Activated T-cell treated with anti-CD3 and anti-CD28 coated beads for 4 hours (primary cell): Measurements from ENCODE around the gene HUWE1.

Source experiments
- DNase-seq: peaks from one replicate; pipeline ENCODE4 v3.0.0-alpha.2; 2020

Gene HUWE1

GRCh38 chrX:53683556-53684414, 2.7 kb downstream of the HUWE1 start:
- DNase-seq = peak; percentile 81

- DNase-seq = peak; percentile 3
These were observed 3.5 kb downstream of the HUWE1 start for GRCh38 chrX:53682885-53683555.

- no peak for DNase-seq
These were observed 4.9 kb downstream of the HUWE1 start for GRCh38 chrX:53681661-53682060.

DNA sequence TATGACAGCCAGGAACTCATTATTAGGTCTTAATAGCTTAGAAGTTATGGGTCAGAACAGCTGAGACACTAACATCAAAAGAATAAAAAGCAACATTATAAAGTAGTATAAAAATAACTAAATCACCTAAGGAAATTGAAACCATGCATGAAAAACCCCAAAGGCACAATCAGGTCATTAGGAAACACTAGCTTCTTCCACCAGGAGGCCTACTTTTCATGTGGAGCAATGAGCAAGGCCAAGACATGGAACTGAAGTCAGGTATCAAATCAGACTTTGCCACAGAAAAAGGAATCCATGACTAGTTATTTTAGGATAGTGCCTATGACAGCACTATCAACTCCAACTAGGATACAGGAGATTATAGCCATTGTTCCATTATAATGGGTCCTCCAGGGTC, 7.9 kb downstream of the HUWE1 start:
- no peak for DNase-seq

DNA sequence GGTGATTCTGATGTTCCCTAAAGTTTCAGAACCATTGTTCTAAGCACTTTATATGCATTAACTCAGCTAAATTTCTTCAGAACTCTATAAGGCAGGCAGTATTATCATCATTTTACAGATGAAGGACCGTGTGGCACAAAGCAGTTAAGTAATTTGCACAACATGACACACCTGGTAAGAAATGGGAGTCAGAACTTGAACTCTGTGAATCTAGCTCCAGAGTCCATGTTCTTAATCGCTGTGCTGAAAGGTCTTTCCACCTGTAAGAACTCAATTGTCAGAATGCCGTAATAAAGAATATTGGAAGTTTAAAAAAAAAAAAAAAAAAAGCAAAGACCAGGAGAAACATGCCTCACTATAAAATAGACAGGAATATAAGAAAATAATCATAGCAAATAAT, 9.2 kb downstream of the HUWE1 start:
- no peak for DNase-seq

GRCh38 chrX:53674581-53674980, 11.9 kb downstream of the HUWE1 start:
- no peak for DNase-seq

DNA sequence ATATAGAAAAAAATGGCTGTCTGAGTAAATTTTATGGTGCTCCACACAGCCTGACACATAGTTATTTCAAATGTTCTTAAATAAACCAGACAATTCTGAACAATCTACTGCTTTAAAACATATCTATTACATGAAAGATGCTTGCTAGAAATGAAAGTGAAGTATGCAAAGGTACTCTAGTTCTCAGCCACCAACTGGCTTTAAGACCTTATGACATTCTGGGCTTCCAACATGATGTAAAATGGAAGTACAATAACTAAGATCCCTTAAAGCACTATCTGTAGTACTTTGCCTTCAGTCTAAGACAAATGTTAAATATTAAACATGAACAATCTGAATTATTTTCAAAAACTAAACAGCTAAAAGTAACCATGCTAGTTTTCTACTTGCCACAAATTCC, 17.3 kb downstream of the HUWE1 start:
- DNase-seq = no peak

- no peak for DNase-seq
These were observed 20.3 kb downstream of the HUWE1 start for GRCh38 chrX:53666171-53666570.

DNA sequence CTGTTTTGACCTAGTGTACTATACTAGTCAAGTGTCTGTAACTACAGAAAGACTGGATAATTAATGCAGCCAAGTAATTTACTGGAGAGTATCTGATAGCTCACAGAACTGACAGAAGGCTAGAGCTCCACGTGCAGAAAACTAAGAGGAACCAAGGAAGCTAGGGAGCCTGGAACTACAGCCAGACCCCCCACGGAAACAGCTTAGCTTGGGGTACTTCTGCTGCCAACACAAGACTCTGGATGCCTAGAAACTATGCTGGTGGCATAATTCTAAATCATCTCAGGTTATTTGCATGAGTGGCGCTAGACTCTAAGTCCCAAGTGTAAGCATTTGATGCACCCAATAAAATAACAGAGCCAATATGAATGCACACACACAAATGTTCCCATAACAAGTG, 26.5 kb downstream of the HUWE1 start:
- no peak for DNase-seq

- DNase-seq = no peak
These were observed 27.5 kb downstream of the HUWE1 start for GRCh38 chrX:53659039-53659438.

DNA sequence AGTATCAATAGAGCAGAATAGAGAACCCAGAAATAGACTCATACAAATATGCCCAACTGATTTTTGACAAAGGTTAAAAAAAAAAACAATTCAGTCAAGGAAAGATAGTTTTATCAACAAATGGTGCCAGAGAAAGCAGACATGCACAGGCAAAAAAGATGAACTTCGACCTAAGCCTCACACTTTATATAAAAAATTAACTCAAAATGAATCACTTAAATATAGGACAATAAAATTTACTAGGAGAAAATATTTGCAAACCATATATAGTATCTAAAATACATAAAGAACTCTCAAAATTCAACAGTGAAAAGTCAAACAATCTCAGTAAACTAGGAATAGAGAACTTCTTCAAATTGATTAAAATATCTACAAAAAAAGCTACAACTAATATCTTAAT, 29.7 kb downstream of the HUWE1 start:
- DNase-seq = no peak

DNA sequence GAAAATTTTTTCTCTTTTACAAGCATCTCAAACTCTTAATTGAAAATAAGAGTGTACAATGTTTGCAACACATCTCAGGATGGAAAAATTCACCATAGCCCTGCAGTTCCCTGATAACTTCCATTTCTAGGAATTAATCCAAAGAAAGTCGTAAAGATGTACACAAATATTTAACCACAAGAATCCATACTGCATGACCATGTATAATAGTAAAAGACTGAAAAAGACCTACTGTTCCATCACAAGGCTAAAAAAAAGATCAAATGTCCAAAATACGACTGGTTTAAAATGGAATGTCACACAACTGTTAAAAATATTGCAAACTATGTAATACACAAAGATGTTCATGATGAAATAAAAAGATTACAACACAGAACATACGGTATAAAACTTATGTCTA, 32.1 kb downstream of the HUWE1 start:
- no peak for DNase-seq

DNA sequence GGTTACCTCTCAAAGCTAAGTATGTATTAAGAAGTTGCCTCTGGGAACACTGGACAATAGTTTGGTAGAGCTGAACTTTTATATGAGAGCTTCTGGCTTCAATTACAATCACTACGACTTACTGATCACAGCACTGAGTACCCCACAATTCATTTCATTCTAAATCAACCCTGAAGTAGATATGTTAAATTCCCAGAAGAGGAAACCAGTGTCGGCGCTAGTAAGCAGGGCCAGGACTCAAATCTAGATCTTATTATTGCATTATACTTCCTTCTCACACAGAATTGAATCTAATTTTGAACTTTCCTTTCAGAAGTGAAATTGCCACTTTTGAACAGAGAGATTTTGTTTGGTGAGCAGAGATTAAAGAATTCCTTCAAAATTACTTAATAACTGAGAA, 41.8 kb downstream of the HUWE1 start:
- no peak for DNase-seq

DNA sequence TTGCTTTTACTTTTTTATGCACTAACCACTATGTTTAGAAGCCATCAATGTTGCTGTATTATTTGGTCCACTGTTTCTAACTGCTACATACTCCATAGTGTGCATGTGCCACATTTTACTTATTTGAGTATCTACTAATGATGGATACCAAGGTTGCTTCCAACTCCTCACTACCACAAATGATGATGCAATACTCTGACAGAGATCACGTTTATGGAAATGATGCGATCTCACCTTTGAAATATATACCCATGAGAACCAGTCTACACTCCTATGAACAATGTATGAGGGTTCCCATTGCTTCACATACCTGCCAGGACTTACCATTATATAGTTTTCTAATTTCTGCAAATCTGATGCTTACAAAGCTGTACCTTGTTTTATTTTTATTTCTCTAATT, 44.2 kb downstream of the HUWE1 start:
- DNase-seq = no peak

DNA sequence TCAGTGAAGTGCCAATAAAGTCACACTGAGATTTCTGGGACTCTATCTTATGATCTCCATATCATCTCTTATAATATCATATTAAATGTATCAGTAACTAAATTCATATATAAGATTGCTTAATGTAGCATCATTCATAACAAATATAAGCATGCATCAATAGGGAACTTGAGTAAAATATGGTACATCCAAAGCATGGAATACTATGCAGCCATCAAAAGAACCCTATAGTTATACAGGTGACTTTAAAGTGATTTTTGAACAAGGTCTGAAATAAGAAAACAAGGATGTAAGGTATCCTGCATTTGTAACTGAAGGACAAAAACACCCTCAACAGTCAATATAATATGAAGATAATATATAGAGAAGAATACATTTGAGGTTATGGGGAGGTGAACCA, 47.3 kb downstream of the HUWE1 start:
- DNase-seq = no peak

DNA sequence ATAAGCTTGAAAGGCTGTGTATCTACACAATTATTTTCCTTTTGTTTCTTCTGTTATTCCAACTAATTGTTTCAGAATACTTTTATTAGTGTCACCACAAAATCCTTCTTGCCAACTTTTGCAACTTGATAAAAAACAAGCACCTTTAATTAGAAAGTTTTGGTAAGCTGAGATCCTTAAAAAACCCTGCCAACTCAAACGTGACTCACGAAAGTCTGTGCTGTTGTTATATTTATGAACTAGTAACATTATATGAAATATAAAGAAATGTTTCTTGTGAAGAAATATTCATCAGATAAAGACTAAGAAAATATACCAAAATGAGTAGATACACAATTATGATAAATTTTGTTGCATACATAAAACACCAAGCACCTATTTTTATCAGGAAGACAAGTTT, 49.0 kb downstream of the HUWE1 start:
- no peak for DNase-seq

- DNase-seq = no peak
These were observed 55.4 kb downstream of the HUWE1 start for GRCh38 chrX:53631156-53631555.

GRCh38 chrX:53630261-53630660, 56.3 kb downstream of the HUWE1 start:
- no peak for DNase-seq

- DNase-seq = no peak
These were observed 64.1 kb downstream of the HUWE1 start for GRCh38 chrX:53622431-53622830.

DNA sequence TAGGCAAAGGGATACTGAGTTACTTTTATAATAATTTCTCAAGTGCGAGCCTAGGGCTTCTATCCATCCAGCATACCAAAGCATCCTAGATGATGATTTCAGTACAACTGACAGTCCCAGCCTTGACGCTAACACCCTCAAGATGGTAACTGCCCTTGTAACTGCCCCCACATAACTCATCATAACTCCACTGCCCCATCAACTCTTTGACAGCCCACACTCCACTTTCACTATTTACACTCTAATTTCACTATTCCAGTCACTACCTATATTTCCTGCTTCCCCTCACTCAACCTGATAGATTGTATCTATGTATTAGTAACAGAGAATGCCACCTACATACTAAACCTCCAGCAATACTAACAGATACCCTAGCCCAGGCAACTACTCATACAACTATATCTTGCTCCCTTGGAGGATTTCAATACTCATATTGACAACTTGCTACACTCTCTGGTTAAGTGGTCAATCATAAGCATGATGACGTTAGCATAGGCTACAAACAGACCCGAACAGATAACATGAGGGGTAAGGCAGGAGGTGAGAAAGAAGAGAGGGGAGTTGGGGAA, 65.0 kb downstream of the HUWE1 start:
- no peak for DNase-seq

- DNase-seq = no peak
These were observed 69.6 kb downstream of the HUWE1 start for GRCh38 chrX:53616946-53617345.

GRCh38 chrX:53606456-53606855, 80.1 kb downstream of the HUWE1 start:
- no peak for DNase-seq

GRCh38 chrX:53605004-53605403, 81.5 kb downstream of the HUWE1 start:
- no peak for DNase-seq

DNA sequence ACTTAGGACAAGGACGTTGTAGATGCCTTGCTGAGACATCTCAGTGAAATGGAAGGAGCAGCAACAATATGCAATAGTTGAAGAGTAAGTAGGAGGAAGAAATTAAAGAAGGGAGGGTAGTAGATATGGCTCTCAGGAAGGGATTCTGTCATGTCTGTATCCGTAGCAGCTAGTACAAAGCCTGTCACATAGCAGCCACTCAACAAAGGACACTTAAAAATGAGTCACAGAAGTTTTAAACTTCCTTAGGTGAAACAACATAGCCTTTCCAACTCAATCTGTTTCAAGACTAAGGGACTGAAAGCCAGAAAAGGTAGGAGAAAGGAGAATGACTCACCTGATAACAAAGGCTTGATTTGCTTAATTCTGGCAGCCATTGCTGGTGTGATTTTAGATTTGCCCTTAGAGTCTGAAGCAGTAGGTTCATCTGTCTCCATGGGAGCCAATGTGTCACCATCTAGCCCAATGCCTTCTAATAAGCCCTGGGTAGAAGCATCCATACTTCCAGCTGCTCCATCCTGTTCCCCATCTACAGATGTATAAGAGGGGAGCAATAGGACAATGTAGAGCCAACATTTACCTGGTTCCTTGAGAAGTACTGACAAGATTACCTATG, 86.6 kb downstream of the HUWE1 start:
- no peak for DNase-seq
